Measurements from ENCODE around the gene MACROD1. TPM values are rescaled to one million over a fixed set of nuclear protein-coding genes. Genes with fewer than 3 reads are reported as not detected.

Gene MACROD1
- total and polyA plus RNA-seq, 9 of the 15 experiments (the other 6 are each of a cell fraction or from before 2014, with no cell fraction given) = 1.1 to 60.0 (median 26.4) TPM

DNA sequence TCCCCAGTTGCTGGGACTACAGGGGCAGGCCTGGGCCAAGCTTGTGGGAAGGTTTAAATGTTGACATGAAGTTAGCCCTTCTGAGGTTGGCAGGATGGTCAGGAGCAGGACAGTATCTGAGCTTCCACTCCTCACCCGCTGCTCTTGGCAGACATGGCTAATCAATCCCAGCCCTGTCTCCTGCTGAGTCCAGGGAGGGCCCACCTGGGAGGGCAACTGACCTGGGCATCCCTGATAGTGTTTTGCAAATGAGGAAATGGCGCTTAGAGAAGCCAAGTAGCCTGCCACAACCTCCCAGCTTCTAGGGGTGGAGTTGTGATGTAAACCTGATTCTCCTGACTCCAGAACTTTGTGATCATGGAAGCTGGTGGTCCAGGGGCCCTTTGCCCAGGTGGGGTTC, 113.5 kb downstream of the MACROD1 start:
- H3K4me3 ChIP-seq = no peak overlapping the region
- 49% methylated on average over 2 of the region's 2 CpGs for WGBS (ENCODE audit: insufficient coverage, low coverage, missing lambda C conversion rate)
- in situ Hi-C loops (cut with MboI) = no loop called here
- TF ChIP-seq ZBTB17 (CRISPR knock-in tag; IDR thresholded peaks at IDR 0.05) (0 out of 2 replicates have a peak, but pooled peaks have one; percentile 54), PCBP1 (IDR thresholded peaks at IDR 0.05; ENCODE audit: low read depth, low read length, poor library complexity, severe bottlenecking) (no peak)
- H2AFZ ChIP-seq (ENCODE audit: low read depth, low read length) = no peak overlapping the region
- no peaks in the 10 kb centered on the region for H3K9me1 ChIP-seq (ENCODE audit: control insufficient read depth, insufficient read depth, low read length)
- H3K4me1 ChIP-seq (replicated peaks in 1 of 2; ENCODE audit: control insufficient read depth in 2 of 2, insufficient read depth in 2 of 2, low read length in 2 of 2) = peaks cover 0 to 42% of the 10 kb centered on the region in 2 experiments; a peak in 2 of 5 replicates
- no peak for ATAC-seq
- intact Hi-C loops (cut with micrococcal nuclease) = no loop called here
- no peaks in the 10 kb centered on the region for H3K27me3 ChIP-seq (ENCODE audit: control insufficient read depth in 2 of 2, insufficient read depth in 2 of 2, low read length in 2 of 2)
- H4K20me1 ChIP-seq (replicated peaks; ENCODE audit: control insufficient read depth, insufficient read depth, low read length) = peaks cover 64% of the 10 kb centered on the region
- CTCF ChIA-PET (ENCODE audit: low intra/inter-chr PET ratio) = no interaction called here
- no peak overlapping the region for H3K4me2 ChIP-seq (ENCODE audit: insufficient read depth, low read length)
- no peak for DNase-seq (ENCODE audit: extremely low read depth in 1 of 4, low spot score in 3 of 4)
- no peak overlapping the region for H3K27ac ChIP-seq (ENCODE audit: extremely low read depth, low read depth, low read length)
- POLR2A ChIA-PET = no interaction called here
- H3K36me3 ChIP-seq (ENCODE audit: control insufficient read depth, insufficient read depth, low read length) = no peaks in the 10 kb centered on the region
- FAIRE-seq = no peak
- H3K9me3 ChIP-seq (replicated peaks; ENCODE audit: control insufficient read depth, insufficient read depth, low read depth, low read length) = no peaks in the 10 kb centered on the region
- BruUV-seq (replicated peaks) = no TSS peak
- H3K79me2 ChIP-seq (ENCODE audit: control insufficient read depth, insufficient read depth, low read length) = no peaks in the 10 kb centered on the region
- no peak overlapping the region; a peak in 1 of 4 replicates for H3K9ac ChIP-seq (ENCODE audit: insufficient read depth in 1 of 2, low read depth in 2 of 2, low read length in 2 of 2)

- no peak for TF ChIP-seq ETS1 (conservative IDR thresholded peaks at IDR 0.05; ENCODE audit: control insufficient read depth, low read depth, low read length)
- TF ChIP-seq, protein P1, sequence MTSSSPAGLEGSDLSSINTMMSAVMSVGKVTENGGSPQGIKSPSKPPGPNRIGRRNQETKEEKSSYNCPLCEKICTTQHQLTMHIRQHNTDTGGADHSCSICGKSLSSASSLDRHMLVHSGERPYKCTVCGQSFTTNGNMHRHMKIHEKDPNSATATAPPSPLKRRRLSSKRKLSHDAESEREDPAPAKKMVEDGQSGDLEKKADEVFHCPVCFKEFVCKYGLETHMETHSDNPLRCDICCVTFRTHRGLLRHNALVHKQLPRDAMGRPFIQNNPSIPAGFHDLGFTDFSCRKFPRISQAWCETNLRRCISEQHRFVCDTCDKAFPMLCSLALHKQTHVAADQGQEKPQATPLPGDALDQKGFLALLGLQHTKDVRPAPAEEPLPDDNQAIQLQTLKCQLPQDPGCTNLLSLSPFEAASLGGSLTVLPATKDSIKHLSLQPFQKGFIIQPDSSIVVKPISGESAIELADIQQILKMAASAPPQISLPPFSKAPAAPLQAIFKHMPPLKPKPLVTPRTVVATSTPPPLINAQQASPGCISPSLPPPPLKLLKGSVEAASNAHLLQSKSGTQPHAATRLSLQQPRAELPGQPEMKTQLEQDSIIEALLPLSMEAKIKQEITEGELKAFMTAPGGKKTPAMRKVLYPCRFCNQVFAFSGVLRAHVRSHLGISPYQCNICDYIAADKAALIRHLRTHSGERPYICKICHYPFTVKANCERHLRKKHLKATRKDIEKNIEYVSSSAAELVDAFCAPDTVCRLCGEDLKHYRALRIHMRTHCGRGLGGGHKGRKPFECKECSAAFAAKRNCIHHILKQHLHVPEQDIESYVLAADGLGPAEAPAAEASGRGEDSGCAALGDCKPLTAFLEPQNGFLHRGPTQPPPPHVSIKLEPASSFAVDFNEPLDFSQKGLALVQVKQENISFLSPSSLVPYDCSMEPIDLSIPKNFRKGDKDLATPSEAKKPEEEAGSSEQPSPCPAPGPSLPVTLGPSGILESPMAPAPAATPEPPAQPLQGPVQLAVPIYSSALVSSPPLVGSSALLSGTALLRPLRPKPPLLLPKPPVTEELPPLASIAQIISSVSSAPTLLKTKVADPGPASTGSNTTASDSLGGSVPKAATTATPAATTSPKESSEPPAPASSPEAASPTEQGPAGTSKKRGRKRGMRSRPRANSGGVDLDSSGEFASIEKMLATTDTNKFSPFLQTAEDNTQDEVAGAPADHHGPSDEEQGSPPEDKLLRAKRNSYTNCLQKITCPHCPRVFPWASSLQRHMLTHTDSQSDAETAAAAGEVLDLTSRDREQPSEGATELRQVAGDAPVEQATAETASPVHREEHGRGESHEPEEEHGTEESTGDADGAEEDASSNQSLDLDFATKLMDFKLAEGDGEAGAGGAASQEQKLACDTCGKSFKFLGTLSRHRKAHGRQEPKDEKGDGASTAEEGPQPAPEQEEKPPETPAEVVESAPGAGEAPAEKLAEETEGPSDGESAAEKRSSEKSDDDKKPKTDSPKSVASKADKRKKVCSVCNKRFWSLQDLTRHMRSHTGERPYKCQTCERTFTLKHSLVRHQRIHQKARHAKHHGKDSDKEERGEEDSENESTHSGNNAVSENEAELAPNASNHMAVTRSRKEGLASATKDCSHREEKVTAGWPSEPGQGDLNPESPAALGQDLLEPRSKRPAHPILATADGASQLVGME (CRISPR knock-in tag; IDR thresholded peaks at IDR 0.05) = no peak
- no peak for TF ChIP-seq ZKSCAN3 (CRISPR knock-in tag; IDR thresholded peaks at IDR 0.05)
- no peak for TF ChIP-seq GTF2F1 (IDR thresholded peaks at IDR 0.05; ENCODE audit: low read depth, low read length)
- ChIA-PET POLR2A (interaction anchor here (0.6 to 1.1 kb wide), 4 partner anchors 8 to 263 kb away, joined by 3 read pairs; no protein-coding TSS in a partner anchor), CTCF (ENCODE audit: low intra/inter-chr PET ratio) (no interaction called here)
- Histone ChIP-seq H3K9me3 (replicated peaks; ENCODE audit: control insufficient read depth, insufficient read depth, low read depth, low read length) (no peaks in the 10 kb centered on the region), H3K27me3 (ENCODE audit: control insufficient read depth in 2 of 2, insufficient read depth in 2 of 2, low read length in 2 of 2) (no peaks in the 10 kb centered on the region), H4K20me1 (replicated peaks; ENCODE audit: control insufficient read depth, insufficient read depth, low read length) (peaks cover 59% of the 10 kb centered on the region), H2AFZ (ENCODE audit: low read depth, low read length) (no peak overlapping the region), H3K9me1 (ENCODE audit: control insufficient read depth, insufficient read depth, low read length) (no peaks in the 10 kb centered on the region), H3K4me3 (no peak overlapping the region), H3K4me2 (ENCODE audit: insufficient read depth, low read length) (no peak overlapping the region), H3K36me3 (ENCODE audit: control insufficient read depth, insufficient read depth, low read length) (no peaks in the 10 kb centered on the region), H3K27ac (ENCODE audit: extremely low read depth, low read depth, low read length) (no peak overlapping the region), H3K9ac (ENCODE audit: insufficient read depth in 1 of 2, low read depth in 2 of 2, low read length in 2 of 2) (peak overlapping the region in 1 of 2 experiments; percentile 52; a peak in 1 of 4 replicates), H3K79me2 (ENCODE audit: control insufficient read depth, insufficient read depth, low read length) (no peaks in the 10 kb centered on the region), H3K4me1 (replicated peaks in 1 of 2; ENCODE audit: control insufficient read depth in 2 of 2, insufficient read depth in 2 of 2, low read length in 2 of 2) (peaks cover 0 to 38% of the 10 kb centered on the region in 2 experiments; a peak in 2 of 5 replicates)
- intact Hi-C loops (cut with micrococcal nuclease) (no loop called here), in situ Hi-C loops (cut with MboI) (no loop called here)
- no peak for DNase-seq (ENCODE audit: extremely low read depth in 1 of 4, low spot score in 3 of 4)
- no peak for ATAC-seq
- no TSS peak for BruUV-seq (replicated peaks)
- WGBS (ENCODE audit: insufficient coverage, low coverage, missing lambda C conversion rate) = 86% methylated on average over 15 of the region's 19 CpGs
- FAIRE-seq = no peak
Measured at GRCh38 chr11:64051297-64051696, 114.6 kb downstream of the MACROD1 start.
